K562 (cell line): ENCODE data around the gene RIN3. TPM values are rescaled to one million over a fixed set of nuclear protein-coding genes. Genes with fewer than 3 reads are reported as not detected.

ENCODE experiments used
- ATAC-seq: fragments of 200-7000 bp; cut with Tn5 transposase; 3 replicates; pipeline ENCODE4 v1.9.1; 2020; ENCODE audit warnings: moderate library complexity
- BruUV-seq: library from RNA; stranded (reverse); fragments of 400-500 nt; replicated peaks from 2 replicates; lab custom pipeline; 2021; lab: Mats Ljungman, UMichigan
- CTCF ChIA-PET: fragments of 300-600 bp; formaldehyde crosslinking; extraction: SDS; loops from one replicate; lab custom pipeline; 2021; ENCODE audit warnings: low intra/inter-chr PET ratio; lab: Yijun Ruan, JAX
- POLR2A ChIA-PET: fragments of 300-600, 350-650 bp; sonication (Branson Sonifier 250); formaldehyde crosslinking; extraction: SDS; loops from one replicate; lab custom pipeline; 2021; ENCODE audit warnings: antibody characterized with exemption, inconsistent platforms; lab: Yijun Ruan, JAX
- DNase-seq, 4 experiments: peaks; one replicate each; pipeline versions ENCODE4 v3.0.0 to v3.0.0-alpha.2; 2011 to 2018; ENCODE audit warnings: low spot score in 3 of 4, mixed read lengths in 3 of 4; ENCODE audit errors: extremely low read depth in 1 of 4
- FAIRE-seq: peaks from 2 replicates; lab custom pipeline; 2011; peaks lifted over from hg19 to GRCh38; lab: Jason Lieb, UNC
- H2AFZ ChIP-seq: 2 replicates; pipeline ENCODE4 v1.6.0; 2011; ENCODE audit warnings: low read depth, low read length, control low read depth, inconsistent platforms
- H3K27ac ChIP-seq: fragments of 200-600 bp; 3 replicates; pipeline ENCODE4 v1.8.0; 2011; ENCODE audit warnings: low read depth, mild to moderate bottlenecking, control low read depth, inconsistent platforms, low read length, moderate library complexity, mixed read lengths; ENCODE audit errors: extremely low read depth
- H3K27me3 ChIP-seq, 2 experiments: fragments of 300-600 bp in 1 of 2; 2 replicates in 1 of 2; 3 replicates in 1 of 2; pipeline versions ENCODE4 v1.6.0 to v1.8.0; 2011; ENCODE audit warnings: inconsistent platforms in 2 of 2, low read length in 2 of 2, mild to moderate bottlenecking in 1 of 2, mixed read lengths in 1 of 2, moderate library complexity in 1 of 2; ENCODE audit not compliant: control insufficient read depth in 2 of 2, insufficient read depth in 2 of 2
- H3K36me3 ChIP-seq: fragments of 300-600 bp; 3 replicates; pipeline ENCODE4 v1.8.0; 2011; ENCODE audit warnings: mild to moderate bottlenecking, low read length, inconsistent platforms; ENCODE audit not compliant: control insufficient read depth, insufficient read depth
- H3K4me1 ChIP-seq, 2 experiments: fragments of 200-600 bp in 1 of 2; replicated peaks in 1 of 2; 2 replicates in 1 of 2; 3 replicates in 1 of 2; pipeline versions ENCODE4 v1.5.1 to v1.8.0; 2011; ENCODE audit warnings: inconsistent platforms in 2 of 2, low read length in 2 of 2, mild to moderate bottlenecking in 1 of 2, mixed read lengths in 1 of 2, moderate library complexity in 1 of 2; ENCODE audit not compliant: control insufficient read depth in 2 of 2, insufficient read depth in 2 of 2
- H3K4me2 ChIP-seq: 2 replicates; pipeline ENCODE4 v1.6.1; 2011; ENCODE audit warnings: low read length, control low read depth, inconsistent platforms, mixed read lengths; ENCODE audit not compliant: insufficient read depth
- H3K4me3 ChIP-seq: fragments of 200-600 bp; sonication (generic), shearing (Covaris generic); 2 replicates; pipeline ENCODE4 v1.5.1; 2016; ENCODE audit warnings: control low read depth, inconsistent platforms
- H3K79me2 ChIP-seq: fragments of 200-600 bp; 3 replicates; pipeline ENCODE4 v1.8.0; 2011; ENCODE audit warnings: low read length, inconsistent platforms; ENCODE audit not compliant: control insufficient read depth, insufficient read depth
- H3K9ac ChIP-seq, 2 experiments: 2 replicates each; pipeline versions ENCODE4 v1.6.0 to v1.6.1; 2011; ENCODE audit warnings: low read depth in 2 of 2, low read length in 2 of 2, control low read depth in 1 of 2, inconsistent platforms in 1 of 2, mild to moderate bottlenecking in 1 of 2, mixed read lengths in 1 of 2; ENCODE audit not compliant: insufficient read depth in 1 of 2
- H3K9me1 ChIP-seq: one replicate; pipeline ENCODE4 v1.6.0; 2011; ENCODE audit warnings: inconsistent platforms, mild to moderate bottlenecking, low read length, moderate library complexity; ENCODE audit not compliant: control insufficient read depth, insufficient read depth
- H3K9me3 ChIP-seq: replicated peaks from 2 replicates; pipeline ENCODE4 v1.5.1; 2011; ENCODE audit warnings: low read depth, low read length, inconsistent platforms; ENCODE audit not compliant: control insufficient read depth, insufficient read depth
- H4K20me1 ChIP-seq: replicated peaks from 2 replicates; pipeline ENCODE4 v1.6.1; 2011; ENCODE audit warnings: low read length, inconsistent platforms, mixed read lengths; ENCODE audit not compliant: control insufficient read depth, insufficient read depth
- SNIP1 ChIP-seq: fragments of 450-650 bp; IDR thresholded peaks from 2 replicates; pipeline ENCODE4 v1.7.1; 2017; ENCODE audit warnings: low read depth, mild to moderate bottlenecking
- ZNF644 ChIP-seq: fragments of 200-800 bp; sonication (Bioruptor generic); IDR thresholded peaks from 2 replicates; pipeline ENCODE4 v1.6.1; 2016; ENCODE audit warnings: low read depth, missing genetic modification characterization, missing compliant biosample characterization
- WGBS: fragments of 100-300 bp; shearing (Covaris generic); methylation state at CpG from one replicate; pipeline ENCODE4 v1.1.6; 2016; ENCODE audit warnings: low coverage, mixed read lengths; ENCODE audit not compliant: insufficient coverage; ENCODE audit errors: missing lambda C conversion rate; 5-methylcytosine and 5-hydroxymethylcytosine counted together
- in situ Hi-C: fragments of 300-500 bp; cut with MboI; formaldehyde crosslinking; loops from 4 replicates; pipeline ENCODE4 v1.15.0; 2018; ENCODE audit warnings: inconsistent platforms, mixed read lengths
- intact Hi-C: fragments of 100-400 bp; cut with micrococcal nuclease; formaldehyde crosslinking; loops from 2 replicates; pipeline ENCODE4 v1.14.2; 2022
- polyA plus RNA-seq, 8 experiments: library from polyadenylated mRNA; depleted of rRNA in 4 of 8; stranded (reverse) in 5 of 8; unstranded in 3 of 8; fragments of >200 nt; fragmentation: Nextera tagmentation in 2 of 8; fragmentation: Illumina TruSeq in 1 of 8; extraction: Ambion mirVana in 2 of 8; extraction: Trizol in 1 of 8; gene quantifications; 2 replicates each; pipeline versions ENCODE4 v1.2.1 to v1.2.3, GENCODE V29; 2011 to 2014; ENCODE audit warnings: inconsistent platforms in 1 of 8, missing spikeins in 1 of 8
- total RNA-seq, 7 experiments: library from RNA; depleted of rRNA in 6 of 7; stranded (reverse); fragments of >200 nt in 6 of 7; fragmentation: Illumina TruSeq in 2 of 7; extraction: Trizol in 2 of 7; gene quantifications; 2 replicates each; pipeline versions ENCODE4 v1.2.1 to v1.2.3, GENCODE V29; 2011 to 2021; ENCODE audit warnings: low replicate concordance in 1 of 7
- TF ChIP-seq, protein P1 (sequence below): sonication (generic); formaldehyde crosslinking; IDR thresholded peaks from 2 replicates; pipeline ENCODE4 v1.8.0; 2023; ENCODE audit warnings: mild to moderate bottlenecking, missing genetic modification reagents

RIN3 gene
- total and polyA plus RNA-seq, 9 of the 15 experiments (the other 6 are each of a cell fraction or from before 2014, with no cell fraction given), result 0.01 to 0.49 (median 0.08) TPM; not detected in 5

GRCh38 chr14:92484132-92484823 lies 29.3 kb upstream of the RIN3 start:
- ChIA-PET POLR2A (no interaction called here), CTCF (no interaction called here)
- Histone ChIP-seq H3K79me2 (no peaks in the 10 kb centered on the region), H3K9me3 (no peaks in the 10 kb centered on the region), H3K36me3 (no peaks in the 10 kb centered on the region), H3K9me1 (no peaks in the 10 kb centered on the region), H3K4me1 (no peaks in the 10 kb centered on the region), H3K27ac (no peak overlapping the region), H3K27me3 (peaks cover 0 to 8% of the 10 kb centered on the region in 2 experiments; a peak in 2 of 5 replicates), H3K9ac (no peak overlapping the region), H3K4me2 (no peak overlapping the region), H3K4me3 (no peak overlapping the region), H2AFZ (no peak overlapping the region), H4K20me1 (no peaks in the 10 kb centered on the region)
- intact Hi-C loops (no loop called here), in situ Hi-C loops (no loop called here)
- ATAC-seq (no peak), DNase-seq (no peak), FAIRE-seq (no peak)
- WGBS, result 5% methylated on average over 7 of the region's 7 CpGs
- BruUV-seq, result no TSS peak
- TF ChIP-seq ZNF644 (tag), result no peak
- TF ChIP-seq SNIP1, result no peak
- TF ChIP-seq, protein P1, sequence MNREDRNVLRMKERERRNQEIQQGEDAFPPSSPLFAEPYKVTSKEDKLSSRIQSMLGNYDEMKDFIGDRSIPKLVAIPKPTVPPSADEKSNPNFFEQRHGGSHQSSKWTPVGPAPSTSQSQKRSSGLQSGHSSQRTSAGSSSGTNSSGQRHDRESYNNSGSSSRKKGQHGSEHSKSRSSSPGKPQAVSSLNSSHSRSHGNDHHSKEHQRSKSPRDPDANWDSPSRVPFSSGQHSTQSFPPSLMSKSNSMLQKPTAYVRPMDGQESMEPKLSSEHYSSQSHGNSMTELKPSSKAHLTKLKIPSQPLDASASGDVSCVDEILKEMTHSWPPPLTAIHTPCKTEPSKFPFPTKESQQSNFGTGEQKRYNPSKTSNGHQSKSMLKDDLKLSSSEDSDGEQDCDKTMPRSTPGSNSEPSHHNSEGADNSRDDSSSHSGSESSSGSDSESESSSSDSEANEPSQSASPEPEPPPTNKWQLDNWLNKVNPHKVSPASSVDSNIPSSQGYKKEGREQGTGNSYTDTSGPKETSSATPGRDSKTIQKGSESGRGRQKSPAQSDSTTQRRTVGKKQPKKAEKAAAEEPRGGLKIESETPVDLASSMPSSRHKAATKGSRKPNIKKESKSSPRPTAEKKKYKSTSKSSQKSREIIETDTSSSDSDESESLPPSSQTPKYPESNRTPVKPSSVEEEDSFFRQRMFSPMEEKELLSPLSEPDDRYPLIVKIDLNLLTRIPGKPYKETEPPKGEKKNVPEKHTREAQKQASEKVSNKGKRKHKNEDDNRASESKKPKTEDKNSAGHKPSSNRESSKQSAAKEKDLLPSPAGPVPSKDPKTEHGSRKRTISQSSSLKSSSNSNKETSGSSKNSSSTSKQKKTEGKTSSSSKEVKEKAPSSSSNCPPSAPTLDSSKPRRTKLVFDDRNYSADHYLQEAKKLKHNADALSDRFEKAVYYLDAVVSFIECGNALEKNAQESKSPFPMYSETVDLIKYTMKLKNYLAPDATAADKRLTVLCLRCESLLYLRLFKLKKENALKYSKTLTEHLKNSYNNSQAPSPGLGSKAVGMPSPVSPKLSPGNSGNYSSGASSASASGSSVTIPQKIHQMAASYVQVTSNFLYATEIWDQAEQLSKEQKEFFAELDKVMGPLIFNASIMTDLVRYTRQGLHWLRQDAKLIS (CRISPR knock-in tag), result no peak
